Caco-2 (cell line): ENCODE data around the gene DDN. TPM values are rescaled to one million over a fixed set of nuclear protein-coding genes. Genes with fewer than 3 reads are reported as not detected.

Experiments used
- BruUV-seq: library from RNA; stranded (reverse); fragments of 400-500 nt; replicated peaks from 2 replicates; lab custom pipeline; 2021; lab: Mats Ljungman, UMichigan
- CTCF ChIA-PET: fragments of 300-600 bp; sonication (Branson Sonifier 250); formaldehyde crosslinking; loops from one replicate; lab custom pipeline; 2022; ENCODE audit warnings: antibody characterized with exemption; lab: Charles Lee
- POLR2A ChIA-PET: fragments of 300-600 bp; sonication (Branson Sonifier 250); formaldehyde crosslinking; loops from one replicate; lab custom pipeline; 2022; ENCODE audit warnings: antibody characterized with exemption; lab: Charles Lee
- DNase-seq, 2 experiments: peaks; one replicate each; pipeline versions ENCODE4 v3.0.0 to v3.0.0-alpha.2; 2020 to 2022
- H3K27me3 ChIP-seq: replicated peaks from 2 replicates; pipeline ENCODE4 v1.6.0; 2011; ENCODE audit warnings: low read length; ENCODE audit not compliant: control insufficient read depth, insufficient read depth
- H3K36me3 ChIP-seq: 2 replicates; pipeline ENCODE4 v1.5.1; 2011; ENCODE audit warnings: low read length; ENCODE audit not compliant: control insufficient read depth, insufficient read depth
- H3K4me1 ChIP-seq: fragments of 250-450 bp; sonication (Bioruptor Pico); 2 replicates; pipeline ENCODE4 v1.5.1; 2020; ENCODE audit warnings: mild to moderate bottlenecking
- H3K4me3 ChIP-seq: 2 replicates; pipeline ENCODE4 v1.5.1; 2011; ENCODE audit warnings: low read depth, mild to moderate bottlenecking, control low read depth, low read length
- H3K9me3 ChIP-seq: fragments of 250-450 bp; sonication (Bioruptor Pico); 2 replicates; pipeline ENCODE4 v1.5.1; 2020; ENCODE audit warnings: mild to moderate bottlenecking, moderate library complexity
- H3K27ac Mint-ChIP-seq: one replicate; pipeline ENCODE4 v1.8.0; 2022; ENCODE audit warnings: mixed read lengths; ENCODE audit not compliant: unreplicated experiment
- H3K27me3 Mint-ChIP-seq: one replicate; pipeline ENCODE4 v1.8.0; 2022; ENCODE audit warnings: mixed read lengths; ENCODE audit not compliant: insufficient read depth, unreplicated experiment
- H3K36me3 Mint-ChIP-seq: one replicate; pipeline ENCODE4 v1.8.0; 2022; ENCODE audit warnings: mild to moderate bottlenecking, mixed read lengths; ENCODE audit not compliant: insufficient read depth, unreplicated experiment
- H3K4me1 Mint-ChIP-seq: one replicate; pipeline ENCODE4 v1.8.0; 2022; ENCODE audit warnings: low read depth, mixed read lengths; ENCODE audit not compliant: unreplicated experiment
- H3K4me3 Mint-ChIP-seq: one replicate; pipeline ENCODE4 v1.8.0; 2022; ENCODE audit warnings: mild to moderate bottlenecking, moderate library complexity, mixed read lengths; ENCODE audit not compliant: unreplicated experiment
- H3K9me3 Mint-ChIP-seq: one replicate; pipeline ENCODE4 v1.8.0; 2022; ENCODE audit warnings: mixed read lengths; ENCODE audit not compliant: unreplicated experiment
- intact Hi-C: fragments of 100-400 bp; cut with micrococcal nuclease; formaldehyde crosslinking; loops from one replicate; pipeline ENCODE4 v1.10.0; 2022; ENCODE audit not compliant: unreplicated experiment
- total RNA-seq: library from RNA; stranded (reverse); gene quantifications from 2 replicates; pipeline ENCODE4 v1.2.3, GENCODE V29; 2022
- TF ChIP-seq, protein P1 (sequence below), 2 experiments: fragments of 200-600 bp in 1 of 2; IDR thresholded peaks; 1 replicate in 1 of 2; 2 replicates in 1 of 2; pipeline versions ENCODE4 v1.5.1 to v1.8.0; 2011 to 2022; ENCODE audit warnings: antibody characterized with exemption in 1 of 2, control low read depth in 1 of 2, inconsistent platforms in 1 of 2, low read depth in 1 of 2, low read length in 1 of 2, mild to moderate bottlenecking in 1 of 2, moderate library complexity in 1 of 2; ENCODE audit not compliant: insufficient read depth in 1 of 2, severe bottlenecking in 1 of 2, unreplicated experiment in 1 of 2

Gene DDN
- total RNA-seq, 1 experiment from 2014 or later, result 1.9 TPM

DNA sequence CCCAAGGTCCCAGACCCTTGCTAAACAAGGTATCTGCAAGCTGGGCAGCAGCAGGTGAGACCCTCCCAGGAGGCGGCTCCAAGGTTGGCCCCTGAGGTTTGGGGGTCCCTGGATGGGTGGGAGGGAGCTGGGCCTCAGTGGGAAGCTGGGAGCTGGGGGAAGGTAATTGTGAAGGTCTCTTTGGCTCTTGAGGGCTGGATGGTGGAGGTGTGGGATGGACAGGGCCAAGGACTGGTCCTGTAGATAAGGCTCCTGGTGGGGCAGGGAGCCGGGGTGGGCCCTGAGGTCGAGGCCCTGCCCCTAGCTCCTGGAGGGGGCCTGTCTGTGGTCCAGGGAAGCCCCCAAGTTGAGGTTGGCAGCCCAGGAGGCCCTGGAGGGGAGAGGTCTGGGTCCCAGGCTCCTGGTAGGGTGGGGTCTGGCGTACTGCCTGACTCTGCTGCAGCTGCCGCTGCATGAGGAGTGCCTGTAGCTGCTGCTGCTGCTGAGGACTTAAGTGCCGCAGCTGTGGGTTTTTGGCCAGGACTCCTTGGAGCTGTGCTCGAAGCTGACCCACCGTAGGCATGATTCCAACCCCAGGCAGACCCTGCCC, 32.5 kb upstream of the DDN start:
- Mint-ChIP-seq H3K36me3 (peaks cover 93% of the 10 kb centered on the region), H3K4me1 (no peaks in the 10 kb centered on the region), H3K9me3 (no peaks in the 10 kb centered on the region), H3K27me3 (no peaks in the 10 kb centered on the region), H3K27ac (no peak overlapping the region), H3K4me3 (no peak overlapping the region)
- Histone ChIP-seq H3K27me3 (no peaks in the 10 kb centered on the region), H3K4me3 (no peak overlapping the region), H3K36me3 (peaks cover 9% of the 10 kb centered on the region), H3K9me3 (no peaks in the 10 kb centered on the region), H3K4me1 (no peaks in the 10 kb centered on the region)
- no TSS peak for BruUV-seq
- peak in 1 of 2 experiments; percentile 32 for DNase-seq
- intact Hi-C loops, result no loop called here
- TF ChIP-seq, protein P1, sequence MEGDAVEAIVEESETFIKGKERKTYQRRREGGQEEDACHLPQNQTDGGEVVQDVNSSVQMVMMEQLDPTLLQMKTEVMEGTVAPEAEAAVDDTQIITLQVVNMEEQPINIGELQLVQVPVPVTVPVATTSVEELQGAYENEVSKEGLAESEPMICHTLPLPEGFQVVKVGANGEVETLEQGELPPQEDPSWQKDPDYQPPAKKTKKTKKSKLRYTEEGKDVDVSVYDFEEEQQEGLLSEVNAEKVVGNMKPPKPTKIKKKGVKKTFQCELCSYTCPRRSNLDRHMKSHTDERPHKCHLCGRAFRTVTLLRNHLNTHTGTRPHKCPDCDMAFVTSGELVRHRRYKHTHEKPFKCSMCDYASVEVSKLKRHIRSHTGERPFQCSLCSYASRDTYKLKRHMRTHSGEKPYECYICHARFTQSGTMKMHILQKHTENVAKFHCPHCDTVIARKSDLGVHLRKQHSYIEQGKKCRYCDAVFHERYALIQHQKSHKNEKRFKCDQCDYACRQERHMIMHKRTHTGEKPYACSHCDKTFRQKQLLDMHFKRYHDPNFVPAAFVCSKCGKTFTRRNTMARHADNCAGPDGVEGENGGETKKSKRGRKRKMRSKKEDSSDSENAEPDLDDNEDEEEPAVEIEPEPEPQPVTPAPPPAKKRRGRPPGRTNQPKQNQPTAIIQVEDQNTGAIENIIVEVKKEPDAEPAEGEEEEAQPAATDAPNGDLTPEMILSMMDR (IDR thresholded peaks at IDR 0.05; ENCODE audit: insufficient read depth in 1 of 2, low read depth in 1 of 2, low read length in 1 of 2, severe bottlenecking in 1 of 2, unreplicated experiment in 1 of 2), result no peak
- ChIA-PET POLR2A (no interaction called here), CTCF (no interaction called here)

DNA sequence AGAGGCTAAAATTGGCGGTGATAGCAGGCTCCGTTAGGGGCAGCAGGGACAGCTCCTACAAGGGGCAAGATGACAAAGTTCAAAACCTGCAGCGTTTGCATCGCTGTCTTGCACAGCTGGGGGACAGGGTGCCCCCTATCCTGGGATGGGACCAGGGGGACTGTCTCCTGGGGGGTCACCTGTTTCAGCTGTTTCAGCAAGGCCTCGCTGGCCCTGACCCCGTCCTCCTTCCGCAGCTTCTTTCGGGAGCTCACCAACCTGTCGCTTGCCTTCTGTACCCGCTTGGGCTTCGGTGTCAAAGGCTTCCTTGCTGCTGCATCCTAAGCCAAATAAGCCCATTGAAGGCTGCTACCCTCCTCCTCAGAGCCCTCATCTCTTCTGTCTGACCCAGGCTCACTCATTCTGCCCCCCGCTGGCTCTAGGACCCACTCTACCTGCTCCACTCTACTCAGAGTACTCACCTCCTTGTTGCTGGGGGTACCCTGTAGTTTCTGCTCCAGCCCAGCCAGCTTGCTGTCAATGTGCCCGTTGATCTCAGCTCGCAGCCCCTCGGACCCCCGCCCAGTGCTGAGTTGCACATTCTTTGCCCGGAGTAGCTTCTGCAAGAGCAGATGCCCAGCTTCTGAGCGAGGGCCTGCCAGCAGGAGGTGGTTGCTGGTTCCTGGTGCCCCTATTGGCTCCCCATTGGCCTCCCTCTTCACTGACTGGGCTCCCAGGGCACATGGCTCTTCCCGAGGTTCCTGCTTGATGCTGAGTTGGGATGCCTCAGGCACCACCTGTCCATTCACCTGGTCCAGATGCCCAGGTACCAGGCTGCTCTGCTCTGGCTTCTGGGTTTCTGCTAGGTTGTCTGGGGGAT, 31.8 kb upstream of the DDN start:
- intact Hi-C loops, result no loop called here
- H3K9me3 Mint-ChIP-seq, result no peaks in the 10 kb centered on the region
- POLR2A ChIA-PET, result no interaction called here
- H3K36me3 ChIP-seq, result peaks cover 15% of the 10 kb centered on the region
- no peak overlapping the region for H3K4me3 Mint-ChIP-seq
- no peaks in the 10 kb centered on the region for H3K4me1 ChIP-seq
- H3K27ac Mint-ChIP-seq, result peak overlapping the region; percentile 7
- H3K4me3 ChIP-seq, result no peak overlapping the region
- no peaks in the 10 kb centered on the region for H3K4me1 Mint-ChIP-seq
- TSS peak; percentile 6 for BruUV-seq
- H3K9me3 ChIP-seq, result no peaks in the 10 kb centered on the region
- no peaks in the 10 kb centered on the region for H3K27me3 Mint-ChIP-seq
- no peaks in the 10 kb centered on the region for H3K27me3 ChIP-seq
- DNase-seq, result peak in 1 of 2 experiments; percentile 32
- TF ChIP-seq, protein P1 (IDR thresholded peaks at IDR 0.05; ENCODE audit: insufficient read depth in 1 of 2, low read depth in 1 of 2, low read length in 1 of 2, severe bottlenecking in 1 of 2, unreplicated experiment in 1 of 2), result no peak
- CTCF ChIA-PET, result no interaction called here
- H3K36me3 Mint-ChIP-seq, result peaks cover 96% of the 10 kb centered on the region

DNA sequence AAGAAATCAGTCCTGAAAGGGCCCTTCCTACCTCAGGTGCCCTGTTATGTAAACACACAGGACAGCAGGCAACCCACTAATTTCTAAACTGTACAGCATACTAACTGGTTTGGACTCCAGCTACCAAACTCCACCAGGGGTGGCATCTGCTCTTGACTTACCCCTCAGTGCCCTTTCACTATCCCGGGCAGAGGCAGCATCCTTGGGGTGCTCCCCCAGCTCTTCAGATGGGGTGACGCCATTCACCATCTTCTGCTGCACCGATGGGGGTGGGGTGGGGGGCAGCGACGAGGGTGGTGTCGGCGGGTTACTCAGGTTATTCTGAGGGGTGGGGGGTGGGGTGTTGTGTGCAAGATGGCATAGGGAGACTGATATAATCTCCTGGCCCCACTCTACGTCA, 30.9 kb upstream of the DDN start:
- intact Hi-C loops, result no loop called here
- H3K4me3 ChIP-seq, result no peak overlapping the region
- BruUV-seq, result no TSS peak
- H3K9me3 Mint-ChIP-seq, result no peaks in the 10 kb centered on the region
- H3K27me3 Mint-ChIP-seq, result no peaks in the 10 kb centered on the region
- no peak for DNase-seq
- no peaks in the 10 kb centered on the region for H3K4me1 Mint-ChIP-seq
- H3K27me3 ChIP-seq, result no peaks in the 10 kb centered on the region
- no peaks in the 10 kb centered on the region for H3K9me3 ChIP-seq
- TF ChIP-seq, protein P1 (IDR thresholded peaks at IDR 0.05; ENCODE audit: insufficient read depth in 1 of 2, low read depth in 1 of 2, low read length in 1 of 2, severe bottlenecking in 1 of 2, unreplicated experiment in 1 of 2), result no peak
- no peaks in the 10 kb centered on the region for H3K4me1 ChIP-seq
- no peak overlapping the region for H3K4me3 Mint-ChIP-seq
- peaks cover 16% of the 10 kb centered on the region for H3K36me3 ChIP-seq
- peaks cover 94% of the 10 kb centered on the region for H3K36me3 Mint-ChIP-seq
- no peak overlapping the region for H3K27ac Mint-ChIP-seq
- CTCF ChIA-PET, result no interaction called here
- POLR2A ChIA-PET, result no interaction called here
